Left lobe of liver (tissue), 2 donors: ENCODE results near the gene PFKFB3. TPM values are rescaled to one million over a fixed set of nuclear protein-coding genes. Genes with fewer than 3 reads are reported as not detected.
"Not testable (repeated sequence)": the region's sequence is repeated elsewhere in the genome, so short reads cannot be mapped to it uniquely, and the experiment has no call there.

ENCODE experiments used
- ATAC-seq: fragments of 200-7000 bp; cut with Tn5 transposase; one replicate; pipeline ENCODE4 v1.9.1; 2020; ENCODE audit warnings: mild to moderate bottlenecking, moderate library complexity
- DNase-seq: peaks from one replicate; pipeline ENCODE4 v3.0.0-alpha.2; 2020; ENCODE audit warnings: low spot score
- total RNA-seq: library from RNA; stranded (reverse); gene quantifications from one replicate; pipeline ENCODE4 v1.2.1, GENCODE V29; 2021
- donor health status: DM: no; HTN: no; CAD: no; lungs with moderate emphysema.
- donor health status: DM: no; HTN: yes; CAD: no.

The PFKFB3 gene
- total RNA-seq, 1 donor from 2014 or later = 39.2 TPM

- peak; percentile 75 for DNase-seq
- ATAC-seq = peak; percentile 31
These were observed 1.8 kb upstream of the PFKFB3 start for GRCh38 chr10:6200734-6201515.

- DNase-seq = peak; percentile 80
- ATAC-seq = peak; percentile 46
These were observed 1.2 kb upstream of the PFKFB3 start for GRCh38 chr10:6201516-6201975.

GRCh38 chr10:6202098-6202683, 541 bp upstream of the PFKFB3 start:
- ATAC-seq (peak; percentile 2), DNase-seq (no peak)

- ATAC-seq (peak; percentile 42), DNase-seq (peak; percentile 62)
These were observed 765 bp downstream of the PFKFB3 start for GRCh38 chr10:6203331-6204062.

GRCh38 chr10:6204063-6204340, 1.3 kb downstream of the PFKFB3 start:
- DNase-seq (peak; percentile 75), ATAC-seq (peak; percentile 19)

- DNase-seq (no peak), ATAC-seq (peak; percentile 10)
These were observed 1.8 kb downstream of the PFKFB3 start for GRCh38 chr10:6204341-6205191.

- DNase-seq, ATAC-seq: not testable (repeated sequence)
These were observed 3.8 kb downstream of the PFKFB3 start for GRCh38 chr10:6206486-6206885.

GRCh38 chr10:6207658-6208057, 4.9 kb downstream of the PFKFB3 start:
- no peak for DNase-seq
- no peak for ATAC-seq

- ATAC-seq = no peak
- no peak for DNase-seq
These were observed 6.1 kb downstream of the PFKFB3 start for GRCh38 chr10:6208799-6209235.

- no peak for ATAC-seq
- DNase-seq = no peak
These were observed 8.6 kb downstream of the PFKFB3 start for GRCh38 chr10:6211341-6211670.

GRCh38 chr10:6211671-6212635, 9.2 kb downstream of the PFKFB3 start:
- ATAC-seq = peak; percentile 9
- DNase-seq = no peak

- DNase-seq = no peak
- ATAC-seq = no peak
These were observed 10.1 kb downstream of the PFKFB3 start for GRCh38 chr10:6212806-6213205.

GRCh38 chr10:6213257-6213905, 10.6 kb downstream of the PFKFB3 start:
- ATAC-seq (no peak), DNase-seq (no peak)

GRCh38 chr10:6213908-6214307, 11.2 kb downstream of the PFKFB3 start:
- DNase-seq (no peak), ATAC-seq (no peak)

GRCh38 chr10:6214612-6215011, 11.9 kb downstream of the PFKFB3 start:
- no peak for DNase-seq
- ATAC-seq = no peak

- ATAC-seq (no peak), DNase-seq (no peak)
These were observed 12.5 kb downstream of the PFKFB3 start for GRCh38 chr10:6215241-6215640.

- ATAC-seq (no peak), DNase-seq (no peak)
These were observed 13.2 kb downstream of the PFKFB3 start for GRCh38 chr10:6215683-6216484.

GRCh38 chr10:6216916-6217315, 14.2 kb downstream of the PFKFB3 start:
- DNase-seq (no peak), ATAC-seq (no peak)

- ATAC-seq = no peak
- DNase-seq = no peak
These were observed 14.9 kb downstream of the PFKFB3 start for GRCh38 chr10:6217611-6218010.
